OCI-LY3 (cell line): ENCODE data around the gene PNPLA3.

Experiments used
- EZH2phosphoT487 ChIP-seq: fragments of 200-600 bp; shearing (Covaris generic); IDR thresholded peaks from 2 replicates; pipeline ENCODE4 v1.6.1; 2018; ENCODE audit warnings: antibody characterized with exemption, mixed run types, low read depth
- TF ChIP-seq, protein P1 (sequence below): fragments of 200-600, 300-600 bp; sonication (generic); IDR thresholded peaks from 2 replicates; pipeline ENCODE4 v1.5.1; 2014; ENCODE audit warnings: antibody characterized with exemption, low read length, low read depth

DNA sequence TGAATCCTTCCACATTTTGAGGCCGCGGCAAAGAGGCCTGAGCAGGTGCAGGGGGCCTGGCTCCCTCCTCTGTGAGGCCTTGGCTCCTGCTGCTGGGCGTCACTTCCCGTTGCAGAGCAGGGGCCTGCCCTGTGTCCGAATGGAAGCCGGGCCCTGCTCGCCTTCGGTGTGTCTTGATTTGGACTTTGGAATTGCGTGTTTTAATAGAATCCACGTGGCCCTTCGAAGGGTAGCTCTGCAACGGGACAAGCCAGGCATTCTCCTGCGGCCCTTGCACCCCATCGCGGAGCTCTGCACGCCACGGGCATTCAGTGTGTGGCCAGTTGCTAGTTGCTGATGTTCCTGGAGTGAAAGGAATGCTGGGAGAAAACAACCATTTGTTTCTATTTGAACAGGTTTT lies 57.4 kb downstream of the PNPLA3 start:
- TF ChIP-seq, protein P1, sequence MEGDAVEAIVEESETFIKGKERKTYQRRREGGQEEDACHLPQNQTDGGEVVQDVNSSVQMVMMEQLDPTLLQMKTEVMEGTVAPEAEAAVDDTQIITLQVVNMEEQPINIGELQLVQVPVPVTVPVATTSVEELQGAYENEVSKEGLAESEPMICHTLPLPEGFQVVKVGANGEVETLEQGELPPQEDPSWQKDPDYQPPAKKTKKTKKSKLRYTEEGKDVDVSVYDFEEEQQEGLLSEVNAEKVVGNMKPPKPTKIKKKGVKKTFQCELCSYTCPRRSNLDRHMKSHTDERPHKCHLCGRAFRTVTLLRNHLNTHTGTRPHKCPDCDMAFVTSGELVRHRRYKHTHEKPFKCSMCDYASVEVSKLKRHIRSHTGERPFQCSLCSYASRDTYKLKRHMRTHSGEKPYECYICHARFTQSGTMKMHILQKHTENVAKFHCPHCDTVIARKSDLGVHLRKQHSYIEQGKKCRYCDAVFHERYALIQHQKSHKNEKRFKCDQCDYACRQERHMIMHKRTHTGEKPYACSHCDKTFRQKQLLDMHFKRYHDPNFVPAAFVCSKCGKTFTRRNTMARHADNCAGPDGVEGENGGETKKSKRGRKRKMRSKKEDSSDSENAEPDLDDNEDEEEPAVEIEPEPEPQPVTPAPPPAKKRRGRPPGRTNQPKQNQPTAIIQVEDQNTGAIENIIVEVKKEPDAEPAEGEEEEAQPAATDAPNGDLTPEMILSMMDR = no peak
- no peak for TF ChIP-seq EZH2phosphoT487
